Activated naive CD8-positive, alpha-beta T cell treated with anti-CD3 and anti-CD28 coated beads, Interleukin-2, amount 50 U/mL, for 24 hours (primary cell): Measurements from ENCODE around the gene KLRC3.
"Not testable (repeated sequence)": the region's sequence is repeated elsewhere in the genome, so short reads cannot be mapped to it uniquely, and the experiment has no call there.

Experiments used
- ATAC-seq: fragments of 150-1000 bp; cut with Tn5 transposase; one replicate; pipeline ENCODE4 v1.10.0; 2021
- DNase-seq: peaks from one replicate; pipeline ENCODE4 v3.0.0; 2021
- H3K27ac Mint-ChIP-seq: one replicate; pipeline ENCODE4 v1.8.0; 2021; ENCODE audit warnings: mild to moderate bottlenecking, mixed read lengths
- H3K27me3 Mint-ChIP-seq: one replicate; pipeline ENCODE4 v1.8.0; 2021; ENCODE audit warnings: mixed read lengths
- H3K36me3 Mint-ChIP-seq: one replicate; pipeline ENCODE4 v1.8.0; 2021; ENCODE audit warnings: low read depth, mixed read lengths
- H3K4me1 Mint-ChIP-seq: one replicate; pipeline ENCODE4 v1.8.0; 2021; ENCODE audit warnings: mixed read lengths
- H3K4me3 Mint-ChIP-seq: one replicate; pipeline ENCODE4 v1.8.0; 2021; ENCODE audit warnings: mild to moderate bottlenecking, moderate library complexity, mixed read lengths
- H3K9me3 Mint-ChIP-seq: one replicate; pipeline ENCODE4 v1.8.0; 2021; ENCODE audit warnings: mixed read lengths

KLRC3 gene

DNA sequence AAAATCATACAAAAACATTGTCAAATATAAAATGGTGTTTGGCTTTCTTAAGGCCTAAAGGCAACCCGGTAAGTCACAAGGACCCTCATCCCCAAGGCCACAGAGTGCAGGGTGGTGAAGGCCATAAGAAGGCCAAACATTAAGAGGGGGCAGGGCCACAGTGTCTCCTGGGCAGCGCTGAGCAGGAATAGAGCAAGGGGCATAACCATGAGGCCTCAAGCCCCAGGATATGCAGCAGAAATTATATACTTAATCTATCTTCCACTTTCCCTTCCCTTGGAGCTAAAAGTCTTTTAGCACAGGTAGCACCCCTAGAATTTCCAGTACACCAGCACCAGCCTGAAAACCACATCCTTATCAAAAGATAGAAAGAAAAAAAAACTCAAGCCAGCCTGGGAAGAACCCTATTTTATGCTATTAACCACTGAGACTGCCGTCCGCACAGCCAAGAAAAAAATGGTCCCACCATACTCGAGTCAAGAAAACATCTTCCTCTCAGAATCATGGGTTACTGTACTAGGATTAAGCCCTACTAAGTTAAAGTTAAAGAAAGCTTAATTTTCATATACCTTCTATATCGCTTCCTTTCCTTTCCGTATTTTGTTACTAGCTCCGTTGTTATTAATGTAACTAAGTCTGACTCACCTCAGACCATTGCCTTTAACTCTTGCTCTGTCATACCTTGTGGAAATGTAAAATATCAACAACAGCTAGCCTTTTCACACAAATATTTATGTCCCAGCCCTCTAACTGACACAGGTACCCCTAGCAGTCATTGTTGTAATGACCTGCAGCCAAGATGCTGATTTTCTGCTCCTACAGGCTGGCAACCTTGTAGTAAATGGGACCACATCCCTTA lies 50.6 kb downstream of the KLRC3 start:
- peak; percentile 13 for ATAC-seq
- Mint-ChIP-seq H3K9me3 (peaks cover 4% of the 10 kb centered on the region), H3K4me1 (peaks cover 51% of the 10 kb centered on the region), H3K27me3 (no peaks in the 10 kb centered on the region), H3K27ac (peak overlapping the region; percentile 93), H3K4me3 (peak overlapping the region; percentile 73), H3K36me3 (peaks cover 70% of the 10 kb centered on the region)
- no peak for DNase-seq

DNA sequence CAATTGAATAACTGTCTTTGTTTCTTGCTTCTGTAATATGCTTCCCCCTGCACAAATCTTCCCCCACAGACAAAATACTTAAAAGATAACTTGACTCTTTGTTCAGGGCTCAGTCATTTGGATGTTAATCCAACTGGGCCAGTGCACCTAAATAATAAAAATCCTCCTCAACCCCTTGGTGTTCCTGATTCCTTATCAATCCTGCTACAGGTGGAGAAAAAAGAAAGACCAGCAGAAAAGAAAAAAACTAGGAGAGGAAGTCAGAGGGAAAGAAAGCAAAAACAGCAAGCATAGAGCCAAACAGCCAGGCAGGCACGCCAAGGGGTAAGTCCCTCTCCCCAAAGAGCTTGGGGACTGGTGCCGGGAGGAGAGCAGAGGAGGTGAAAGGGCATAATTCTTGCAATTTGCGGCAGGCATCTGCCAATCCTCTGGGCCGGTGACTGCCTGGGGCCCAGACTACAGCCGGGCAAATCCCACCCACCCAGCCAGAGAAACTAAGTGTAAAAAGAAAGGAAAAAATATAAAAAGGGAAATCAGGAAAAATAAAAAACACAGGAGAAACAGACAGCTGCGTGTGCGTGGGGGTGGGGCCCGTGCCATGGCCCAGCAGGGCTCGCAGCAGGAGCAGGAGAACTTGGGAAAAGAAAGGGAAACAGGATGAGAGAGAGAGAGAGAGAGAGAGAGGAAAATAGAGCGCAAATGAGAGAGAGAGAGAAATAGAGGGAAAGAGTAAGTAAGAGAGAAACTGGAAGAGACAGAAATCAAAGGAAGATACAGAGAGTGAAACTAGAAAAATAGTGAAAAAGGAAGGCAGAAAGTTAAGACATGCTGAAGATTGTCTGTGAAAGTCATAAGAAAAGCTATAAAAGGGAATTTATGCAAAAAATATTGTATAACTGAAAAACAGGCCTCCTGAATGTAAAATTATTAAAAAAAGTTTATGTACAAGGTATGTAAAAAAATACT lies 51.9 kb downstream of the KLRC3 start:
- peak overlapping the region; percentile 93 for H3K27ac Mint-ChIP-seq

DNA sequence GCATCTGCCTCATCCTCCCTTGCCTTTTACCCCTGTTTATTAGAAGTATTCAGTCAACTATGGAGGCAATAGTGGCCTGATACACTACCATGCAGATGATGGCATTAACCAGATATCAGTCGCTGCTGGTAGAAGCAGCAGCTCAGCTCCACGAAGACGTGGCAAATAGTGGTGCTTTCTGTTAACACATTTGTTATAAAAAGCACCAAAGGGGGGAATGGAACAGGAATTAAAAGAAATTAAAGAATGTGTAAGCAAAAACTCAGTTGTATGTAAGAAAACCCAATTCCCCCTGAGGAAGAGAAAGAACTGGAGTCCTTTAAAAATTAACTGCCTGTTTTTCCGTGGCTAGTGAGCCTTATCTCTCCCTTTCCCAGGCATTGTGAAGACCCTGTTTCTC lies 52.7 kb downstream of the KLRC3 start:
- DNase-seq, H3K9me3 Mint-ChIP-seq, H3K27me3 Mint-ChIP-seq, ATAC-seq: not testable (repeated sequence)
- Mint-ChIP-seq H3K27ac (peak overlapping the region; percentile 93), H3K4me3 (peak overlapping the region; percentile 67), H3K4me1 (peaks cover 33% of the 10 kb centered on the region), H3K36me3 (peaks cover 53% of the 10 kb centered on the region)

More for the DNA sequence above, 51.9 kb downstream of the KLRC3 start:
- H3K4me3 Mint-ChIP-seq, result peak overlapping the region; percentile 67
- ATAC-seq (no peak), DNase-seq (no peak)
- peaks cover 59% of the 10 kb centered on the region for H3K36me3 Mint-ChIP-seq
- H3K27me3 Mint-ChIP-seq, result no peaks in the 10 kb centered on the region
- peaks cover 4% of the 10 kb centered on the region for H3K9me3 Mint-ChIP-seq
- peaks cover 38% of the 10 kb centered on the region for H3K4me1 Mint-ChIP-seq

DNA sequence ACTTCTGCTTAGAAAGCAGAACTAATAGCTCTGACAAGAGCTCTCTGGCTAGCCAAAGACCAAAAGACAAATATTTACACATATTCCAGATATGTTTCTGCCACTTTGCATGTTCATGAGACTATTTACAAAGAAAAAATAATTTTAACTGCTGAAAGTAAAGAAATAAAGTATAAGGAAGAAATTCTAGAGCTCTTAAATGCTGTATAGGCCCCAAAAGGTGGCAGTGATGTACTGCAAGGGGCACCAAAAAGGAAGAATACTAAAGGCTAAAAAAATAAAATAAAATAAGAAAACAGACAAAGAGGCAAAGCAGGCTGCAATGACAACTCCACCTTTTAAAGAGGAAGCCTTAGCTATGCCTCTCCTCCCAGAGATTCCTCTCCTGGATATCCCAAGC lies 53.5 kb downstream of the KLRC3 start:
- DNase-seq, result no peak
- peaks cover 4% of the 10 kb centered on the region for H3K9me3 Mint-ChIP-seq
- H3K36me3 Mint-ChIP-seq, result peaks cover 55% of the 10 kb centered on the region
- no peak overlapping the region for H3K4me3 Mint-ChIP-seq
- no peak overlapping the region for H3K27ac Mint-ChIP-seq
- peaks cover 25% of the 10 kb centered on the region for H3K4me1 Mint-ChIP-seq
- no peak for ATAC-seq
- H3K27me3 Mint-ChIP-seq, result no peaks in the 10 kb centered on the region

DNA sequence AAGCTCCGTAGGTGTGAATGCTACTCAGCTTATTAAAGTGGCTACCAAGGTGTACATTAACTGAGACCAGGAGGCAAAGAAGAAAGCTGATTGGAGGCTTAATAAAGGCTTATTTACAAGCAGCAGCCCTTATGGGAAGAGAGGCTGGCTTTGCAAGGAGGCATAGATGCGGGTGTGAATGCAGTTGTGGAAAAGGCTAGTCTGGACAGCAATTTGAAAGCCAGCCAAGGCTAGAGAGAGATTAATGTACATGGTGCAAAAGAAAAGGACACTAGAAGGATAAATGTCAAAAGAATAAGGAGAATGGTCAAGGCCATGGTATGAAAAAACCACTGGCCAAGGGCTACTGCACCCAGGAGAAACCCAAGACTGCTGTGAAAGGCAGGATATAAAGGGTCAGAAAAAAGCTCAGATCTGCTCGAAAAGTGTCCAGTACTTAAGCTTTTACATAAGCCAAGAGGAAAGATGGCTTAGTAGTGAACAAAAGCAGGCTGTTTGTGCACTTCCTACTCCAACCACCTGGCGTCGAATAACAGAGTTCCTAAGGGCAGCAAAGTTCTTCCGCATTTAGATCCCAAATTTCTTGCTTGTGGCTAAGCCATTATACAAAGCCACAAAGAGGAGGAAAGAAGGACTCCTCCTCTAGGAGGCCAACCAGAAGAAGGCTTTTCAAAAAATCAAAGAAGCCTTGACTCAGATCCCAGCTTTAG lies 54.5 kb downstream of the KLRC3 start:
- no peaks in the 10 kb centered on the region for H3K27me3 Mint-ChIP-seq
- H3K36me3 Mint-ChIP-seq, result peaks cover 53% of the 10 kb centered on the region
- peaks cover 23% of the 10 kb centered on the region for H3K4me1 Mint-ChIP-seq
- ATAC-seq (no peak), DNase-seq (no peak)
- H3K4me3 Mint-ChIP-seq, result no peak overlapping the region
- no peak overlapping the region for H3K27ac Mint-ChIP-seq
- H3K9me3 Mint-ChIP-seq, result peaks cover 4% of the 10 kb centered on the region

DNA sequence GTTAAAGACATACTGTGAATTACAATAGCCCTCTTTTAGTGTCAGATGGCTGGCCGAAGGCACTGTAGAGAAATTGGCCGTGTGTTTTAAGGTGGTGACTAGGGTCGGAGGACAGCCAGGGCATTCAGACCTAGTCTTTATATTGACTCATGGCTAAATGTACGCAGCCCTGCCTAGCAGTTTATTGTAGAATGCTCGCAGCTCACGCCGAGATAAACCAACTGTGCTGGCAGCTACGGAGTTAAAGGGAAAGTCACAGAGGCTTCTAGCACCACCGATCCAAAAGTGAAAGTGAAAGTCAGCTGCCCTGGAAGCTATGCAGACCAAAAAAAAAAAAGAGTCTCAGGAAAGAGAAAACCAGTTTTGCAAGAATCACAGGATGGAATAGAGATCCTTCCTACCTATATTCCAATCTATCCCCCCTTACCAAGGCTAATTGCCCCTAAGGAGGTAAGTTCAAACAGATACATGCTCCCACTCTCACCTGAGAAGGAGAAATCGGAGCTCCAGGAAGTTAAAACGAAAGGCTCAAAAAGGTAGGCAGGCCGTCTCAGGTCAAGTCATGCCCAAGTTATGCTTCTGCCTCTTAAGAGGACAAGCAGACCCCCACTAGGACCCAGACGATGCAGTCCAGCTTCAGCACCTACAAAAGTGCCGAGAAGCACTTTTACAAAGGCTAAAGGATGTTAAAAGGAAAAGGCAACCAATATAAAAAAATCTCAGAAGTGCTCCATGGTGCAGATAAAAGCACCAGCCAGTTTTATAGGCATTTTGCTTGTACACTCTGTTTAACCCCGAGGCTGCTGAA lies 55.4 kb downstream of the KLRC3 start:
- DNase-seq (peak; percentile 56), ATAC-seq (peak; percentile 42)
- Mint-ChIP-seq H3K27me3 (no peaks in the 10 kb centered on the region), H3K27ac (no peak overlapping the region), H3K36me3 (peaks cover 55% of the 10 kb centered on the region), H3K9me3 (peaks cover 4% of the 10 kb centered on the region), H3K4me3 (no peak overlapping the region), H3K4me1 (peaks cover 23% of the 10 kb centered on the region)

DNA sequence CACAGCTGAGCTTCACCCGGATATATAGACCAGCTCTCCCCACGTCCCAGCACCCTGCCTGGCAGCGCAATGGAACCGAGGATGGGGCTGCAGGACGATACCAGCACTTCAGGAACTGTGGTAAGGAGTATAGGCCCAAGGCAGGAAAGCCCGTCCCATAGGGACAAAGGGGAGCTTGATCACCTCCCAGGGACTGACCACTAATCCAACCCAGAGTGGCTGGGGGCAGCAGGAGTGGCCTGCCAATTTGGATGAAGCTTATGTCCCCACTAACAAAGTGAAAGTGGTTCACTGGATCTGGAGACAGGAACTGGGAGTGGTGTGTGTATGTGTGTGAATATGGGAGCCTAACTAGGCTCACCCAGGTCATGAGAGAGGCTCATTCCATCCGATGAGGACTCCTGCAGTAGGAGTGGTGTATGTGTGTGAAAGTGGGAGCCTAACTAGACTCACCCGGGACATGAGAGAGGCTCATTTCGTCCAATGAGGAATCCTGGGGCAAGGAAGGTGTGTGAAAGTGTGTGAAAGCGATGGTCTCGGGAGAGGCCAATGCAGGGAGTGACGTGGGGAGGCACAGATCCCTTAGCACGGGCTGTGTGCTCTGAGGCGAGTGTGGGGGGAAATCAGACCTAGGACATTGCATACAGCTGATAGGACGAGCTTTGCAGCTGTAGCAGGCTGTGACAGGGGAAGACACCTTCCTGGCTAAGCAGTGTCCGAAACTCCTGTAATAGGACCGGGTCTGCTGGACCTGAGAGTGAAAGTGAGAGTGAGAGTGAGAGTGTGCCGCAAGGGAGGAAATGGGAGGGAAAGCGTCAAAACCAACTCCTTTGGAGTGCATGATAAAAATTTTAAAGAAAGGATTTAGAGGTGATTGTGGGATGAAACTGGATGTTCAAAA lies 56.2 kb downstream of the KLRC3 start:
- H3K4me3 Mint-ChIP-seq, result no peak overlapping the region
- DNase-seq (no peak), ATAC-seq (peak; percentile 69)
- H3K27ac Mint-ChIP-seq, result no peak overlapping the region
- H3K4me1 Mint-ChIP-seq, result peaks cover 22% of the 10 kb centered on the region
- H3K27me3 Mint-ChIP-seq, result no peaks in the 10 kb centered on the region
- H3K9me3 Mint-ChIP-seq, result peaks cover 4% of the 10 kb centered on the region
- H3K36me3 Mint-ChIP-seq, result peaks cover 58% of the 10 kb centered on the region

DNA sequence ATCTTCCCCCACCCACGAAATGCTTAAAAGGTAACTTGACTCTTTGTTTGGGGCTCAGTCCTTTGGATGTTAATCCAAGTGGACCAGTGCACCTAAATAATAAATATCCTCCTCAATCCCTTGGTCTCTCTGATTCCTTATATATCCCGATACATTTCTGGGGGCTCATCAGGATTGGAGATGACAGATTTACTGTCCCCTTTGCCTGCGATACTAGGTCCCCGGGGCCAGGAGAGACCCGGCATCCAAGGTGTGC lies 56.8 kb downstream of the KLRC3 start:
- H3K9me3 Mint-ChIP-seq, result peaks cover 4% of the 10 kb centered on the region
- H3K36me3 Mint-ChIP-seq, result peaks cover 61% of the 10 kb centered on the region

DNA sequence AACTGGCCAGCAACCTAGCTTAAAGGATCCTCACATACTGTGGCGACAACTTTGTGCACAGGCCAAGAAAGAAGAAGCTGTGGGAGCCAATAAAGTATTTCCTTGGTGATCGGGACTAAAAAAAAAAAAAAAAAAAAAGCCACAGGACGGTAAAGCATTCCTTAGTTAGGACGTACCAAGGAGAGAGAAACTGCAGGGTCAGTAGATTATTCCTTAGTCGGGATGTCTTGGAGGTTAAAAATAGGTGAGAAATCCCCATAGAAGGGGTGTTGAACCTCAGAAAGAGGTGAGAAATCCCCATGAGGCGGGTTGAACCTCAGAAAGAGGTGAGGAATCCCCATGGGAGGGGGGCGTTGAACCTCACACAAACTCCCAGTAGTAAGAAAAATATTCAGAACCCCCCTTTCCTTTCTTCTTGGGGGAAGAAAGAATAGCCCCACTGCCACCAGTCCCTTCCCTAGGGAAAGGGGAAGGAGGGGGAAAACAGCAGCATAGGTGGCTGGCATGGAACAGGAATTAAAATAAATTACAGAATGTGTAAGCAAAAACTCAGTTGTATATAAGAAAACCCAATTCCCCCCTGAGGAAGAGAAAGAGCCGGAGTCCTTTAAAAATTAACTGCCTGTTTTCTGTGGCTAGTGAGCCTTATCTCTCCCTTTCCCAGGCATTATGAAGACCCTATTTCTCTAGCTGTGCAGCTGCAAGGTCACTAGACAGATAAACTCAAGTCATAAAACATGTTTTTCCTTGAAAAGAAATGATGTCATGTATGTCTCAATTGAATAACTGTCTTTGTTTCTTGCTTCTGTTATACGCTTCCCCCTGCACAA lies 57.4 kb downstream of the KLRC3 start:
- ATAC-seq (no peak), DNase-seq (no peak)
- no peaks in the 10 kb centered on the region for H3K27me3 Mint-ChIP-seq
- H3K27ac Mint-ChIP-seq, result no peak overlapping the region
- H3K9me3 Mint-ChIP-seq, result peaks cover 2% of the 10 kb centered on the region
- H3K36me3 Mint-ChIP-seq, result peaks cover 58% of the 10 kb centered on the region
- no peak overlapping the region for H3K4me3 Mint-ChIP-seq
- H3K4me1 Mint-ChIP-seq, result peaks cover 27% of the 10 kb centered on the region

More for the DNA sequence above, 56.8 kb downstream of the KLRC3 start:
- H3K27me3 Mint-ChIP-seq, result no peaks in the 10 kb centered on the region
- ATAC-seq (no peak), DNase-seq (no peak)
- no peak overlapping the region for H3K4me3 Mint-ChIP-seq
- no peak overlapping the region for H3K27ac Mint-ChIP-seq
- peaks cover 27% of the 10 kb centered on the region for H3K4me1 Mint-ChIP-seq

DNA sequence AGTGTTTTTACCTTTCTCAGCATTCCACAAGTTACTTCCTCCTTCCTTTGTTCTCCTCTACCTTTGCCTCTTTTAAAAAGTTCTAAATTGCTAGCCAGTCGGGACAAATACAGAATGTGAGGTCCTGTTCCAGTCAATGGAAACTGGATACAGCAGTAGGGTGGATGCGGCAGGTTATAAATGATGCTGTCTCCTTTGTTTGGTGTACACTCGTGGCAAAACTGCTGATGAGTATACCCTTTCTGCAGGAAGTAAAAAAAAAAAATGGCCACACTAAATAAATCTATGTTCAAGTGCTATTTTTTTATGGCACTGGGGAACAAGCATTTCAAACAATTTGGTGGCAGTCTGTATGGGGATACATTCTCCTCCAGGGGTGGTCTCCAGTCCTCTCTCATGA lies 58.1 kb downstream of the KLRC3 start:
- no peak overlapping the region for H3K27ac Mint-ChIP-seq
- H3K27me3 Mint-ChIP-seq, result no peaks in the 10 kb centered on the region
- ATAC-seq (no peak), DNase-seq (no peak)
- peaks cover 27% of the 10 kb centered on the region for H3K4me1 Mint-ChIP-seq
- no peak overlapping the region for H3K4me3 Mint-ChIP-seq
- peaks cover 59% of the 10 kb centered on the region for H3K36me3 Mint-ChIP-seq
- no peaks in the 10 kb centered on the region for H3K9me3 Mint-ChIP-seq
